Measurements from ENCODE around the gene AK9. TPM values are rescaled to one million over a fixed set of nuclear protein-coding genes. Genes with fewer than 3 reads are reported as not detected.

Gene AK9
- total and polyA plus RNA-seq, 4 donors: 1.1 to 5.3 (median 3.8) TPM

- H3K9me3 ChIP-seq (ENCODE audit: control insufficient read depth in 4 of 4, low read length in 3 of 4): no peaks in the 10 kb centered on the region
- H3K4me3 ChIP-seq (ENCODE audit: low read depth in 1 of 3, low read length in 3 of 3): no peak overlapping the region
- DNase-seq (ENCODE audit: low spot score): no peak
- no peaks in the 10 kb centered on the region for H3K27me3 ChIP-seq (ENCODE audit: control insufficient read depth in 4 of 4, insufficient read depth in 4 of 4, low read length in 3 of 4)
- 93% methylated on average over 27 of the region's 27 CpGs for WGBS
- H3K27ac ChIP-seq (ENCODE audit: low read depth in 1 of 2, low read length in 2 of 2): peak overlapping the region in 1 of 2 donors; percentile 74
- H3K36me3 ChIP-seq (ENCODE audit: control insufficient read depth in 4 of 4, insufficient read depth in 3 of 4, low read depth in 1 of 4, low read length in 3 of 4): no peaks in the 10 kb centered on the region
- peaks cover 8 to 19% (median 16%) of the 10 kb centered on the region in 4 donors for H3K4me1 ChIP-seq (ENCODE audit: control insufficient read depth in 4 of 4, insufficient read depth in 4 of 4, low read length in 3 of 4)
- TF ChIP-seq TAF1 (conservative IDR thresholded peaks at IDR 0.05): no peak
- TF ChIP-seq, protein P1, sequence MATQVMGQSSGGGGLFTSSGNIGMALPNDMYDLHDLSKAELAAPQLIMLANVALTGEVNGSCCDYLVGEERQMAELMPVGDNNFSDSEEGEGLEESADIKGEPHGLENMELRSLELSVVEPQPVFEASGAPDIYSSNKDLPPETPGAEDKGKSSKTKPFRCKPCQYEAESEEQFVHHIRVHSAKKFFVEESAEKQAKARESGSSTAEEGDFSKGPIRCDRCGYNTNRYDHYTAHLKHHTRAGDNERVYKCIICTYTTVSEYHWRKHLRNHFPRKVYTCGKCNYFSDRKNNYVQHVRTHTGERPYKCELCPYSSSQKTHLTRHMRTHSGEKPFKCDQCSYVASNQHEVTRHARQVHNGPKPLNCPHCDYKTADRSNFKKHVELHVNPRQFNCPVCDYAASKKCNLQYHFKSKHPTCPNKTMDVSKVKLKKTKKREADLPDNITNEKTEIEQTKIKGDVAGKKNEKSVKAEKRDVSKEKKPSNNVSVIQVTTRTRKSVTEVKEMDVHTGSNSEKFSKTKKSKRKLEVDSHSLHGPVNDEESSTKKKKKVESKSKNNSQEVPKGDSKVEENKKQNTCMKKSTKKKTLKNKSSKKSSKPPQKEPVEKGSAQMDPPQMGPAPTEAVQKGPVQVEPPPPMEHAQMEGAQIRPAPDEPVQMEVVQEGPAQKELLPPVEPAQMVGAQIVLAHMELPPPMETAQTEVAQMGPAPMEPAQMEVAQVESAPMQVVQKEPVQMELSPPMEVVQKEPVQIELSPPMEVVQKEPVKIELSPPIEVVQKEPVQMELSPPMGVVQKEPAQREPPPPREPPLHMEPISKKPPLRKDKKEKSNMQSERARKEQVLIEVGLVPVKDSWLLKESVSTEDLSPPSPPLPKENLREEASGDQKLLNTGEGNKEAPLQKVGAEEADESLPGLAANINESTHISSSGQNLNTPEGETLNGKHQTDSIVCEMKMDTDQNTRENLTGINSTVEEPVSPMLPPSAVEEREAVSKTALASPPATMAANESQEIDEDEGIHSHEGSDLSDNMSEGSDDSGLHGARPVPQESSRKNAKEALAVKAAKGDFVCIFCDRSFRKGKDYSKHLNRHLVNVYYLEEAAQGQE (IDR thresholded peaks at IDR 0.05): no peak
- TF ChIP-seq NR2F2 (IDR thresholded peaks at IDR 0.05): no peak
- TF ChIP-seq YY1 (IDR thresholded peaks at IDR 0.05): no peak
- no peak for TF ChIP-seq FOXA1 (IDR thresholded peaks at IDR 0.05)
- TF ChIP-seq, protein P2, sequence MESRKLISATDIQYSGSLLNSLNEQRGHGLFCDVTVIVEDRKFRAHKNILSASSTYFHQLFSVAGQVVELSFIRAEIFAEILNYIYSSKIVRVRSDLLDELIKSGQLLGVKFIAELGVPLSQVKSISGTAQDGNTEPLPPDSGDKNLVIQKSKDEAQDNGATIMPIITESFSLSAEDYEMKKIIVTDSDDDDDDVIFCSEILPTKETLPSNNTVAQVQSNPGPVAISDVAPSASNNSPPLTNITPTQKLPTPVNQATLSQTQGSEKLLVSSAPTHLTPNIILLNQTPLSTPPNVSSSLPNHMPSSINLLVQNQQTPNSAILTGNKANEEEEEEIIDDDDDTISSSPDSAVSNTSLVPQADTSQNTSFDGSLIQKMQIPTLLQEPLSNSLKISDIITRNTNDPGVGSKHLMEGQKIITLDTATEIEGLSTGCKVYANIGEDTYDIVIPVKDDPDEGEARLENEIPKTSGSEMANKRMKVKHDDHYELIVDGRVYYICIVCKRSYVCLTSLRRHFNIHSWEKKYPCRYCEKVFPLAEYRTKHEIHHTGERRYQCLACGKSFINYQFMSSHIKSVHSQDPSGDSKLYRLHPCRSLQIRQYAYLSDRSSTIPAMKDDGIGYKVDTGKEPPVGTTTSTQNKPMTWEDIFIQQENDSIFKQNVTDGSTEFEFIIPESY (IDR thresholded peaks at IDR 0.05): no peak
- TF ChIP-seq EGR1 (IDR thresholded peaks at IDR 0.05; ENCODE audit: low read depth in 2 of 2): no peak
- TF ChIP-seq CTCF (IDR thresholded peaks at IDR 0.05; ENCODE audit: low read depth, low read length, missing input control): no peak
- no peak for TF ChIP-seq SP1 (IDR thresholded peaks at IDR 0.05)
- TF ChIP-seq RXRA (IDR thresholded peaks at IDR 0.05): no peak
- no peak for TF ChIP-seq RAD21 (IDR thresholded peaks at IDR 0.05)
- TF ChIP-seq GABPA (IDR thresholded peaks at IDR 0.05 in 1 of 2, conservative IDR thresholded peaks at IDR 0.05 in 1 of 2): no peak
- TF ChIP-seq, protein P3, sequence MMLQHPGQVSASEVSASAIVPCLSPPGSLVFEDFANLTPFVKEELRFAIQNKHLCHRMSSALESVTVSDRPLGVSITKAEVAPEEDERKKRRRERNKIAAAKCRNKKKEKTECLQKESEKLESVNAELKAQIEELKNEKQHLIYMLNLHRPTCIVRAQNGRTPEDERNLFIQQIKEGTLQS (IDR thresholded peaks at IDR 0.05): no peak
- TF ChIP-seq HNF4A (conservative IDR thresholded peaks at IDR 0.05): no peak
- no peak for TF ChIP-seq JUND (IDR thresholded peaks at IDR 0.05)
- TF ChIP-seq MAX (IDR thresholded peaks at IDR 0.05): no peak
- no peak for TF ChIP-seq FOXA2 (IDR thresholded peaks at IDR 0.05)
- no peak for TF ChIP-seq HNF4G (IDR thresholded peaks at IDR 0.05)
- no peak overlapping the region for H3K9ac ChIP-seq (ENCODE audit: low read depth in 1 of 2, low read length in 2 of 2)
Measured at GRCh38 chr6:109453594-109454495, 237.2 kb downstream of the AK9 start.
